Gastroesophageal sphincter (tissue), 4 donors: ENCODE data around the gene CNKSR1. TPM values are rescaled to one million over a fixed set of nuclear protein-coding genes. Genes with fewer than 3 reads are reported as not detected.
"Not testable (repeated sequence)": the region's sequence is repeated elsewhere in the genome, so short reads cannot be mapped to it uniquely, and the experiment has no call there.

Source experiments
- ATAC-seq: fragments of 150-250 bp; one replicate; pipeline ENCODE4 v1.9.1; 2016; ENCODE audit warnings: mild to moderate bottlenecking, moderate library complexity
- H3K27ac ChIP-seq, 4 donors: fragments of 200-600 bp; sonication (generic) in 3 of 4; 1 replicate in 3 of 4; 2 replicates in 1 of 4; pipeline ENCODE4 v1.5.1; 2016 to 2019
- H3K27me3 ChIP-seq: fragments of 200-600 bp; sonication (generic); one replicate; pipeline ENCODE4 v1.5.1; 2019
- H3K36me3 ChIP-seq, 2 donors: fragments of 200-600 bp; sonication (generic); one replicate each; pipeline ENCODE4 v1.5.1; 2019; ENCODE audit warnings: control low read depth in 1 of 2
- H3K4me1 ChIP-seq, 3 donors: fragments of 200-600 bp; sonication (generic); 1 replicate in 2 of 3; 2 replicates in 1 of 3; pipeline ENCODE4 v1.5.1; 2016 to 2019; ENCODE audit warnings: control low read depth in 2 of 3
- H3K4me3 ChIP-seq, 2 donors: fragments of 200-600 bp; sonication (generic); one replicate each; pipeline ENCODE4 v1.5.1; 2019; ENCODE audit warnings: mild to moderate bottlenecking in 1 of 2, moderate library complexity in 1 of 2
- H3K9me3 ChIP-seq, 3 donors: fragments of 200-600 bp; sonication (generic); one replicate each; pipeline ENCODE4 v1.5.1; 2017 to 2019; ENCODE audit warnings: control low read depth in 2 of 3
- CTCF ChIP-seq, 4 experiments: fragments of 200-600 bp in 2 of 4; fragments of 450-650 bp in 2 of 4; sonication (generic) in 1 of 4; IDR thresholded peaks; one replicate each; pipeline ENCODE4 v1.5.1; 2017 to 2019; ENCODE audit warnings: antibody characterized with exemption in 4 of 4, mild to moderate bottlenecking in 2 of 4, moderate library complexity in 2 of 4
- EP300 ChIP-seq: sonication (generic); formaldehyde crosslinking; IDR thresholded peaks from one replicate; pipeline ENCODE4 v1.6.1; 2017; ENCODE audit warnings: antibody characterized with exemption, mild to moderate bottlenecking
- POLR2A ChIP-seq, 2 donors: fragments of 450-650 bp; IDR thresholded peaks; one replicate each; pipeline ENCODE4 v1.6.1; 2017; ENCODE audit warnings: antibody characterized with exemption in 2 of 2, mild to moderate bottlenecking in 2 of 2, moderate library complexity in 1 of 2
- POLR2AphosphoS5 ChIP-seq: sonication (generic); formaldehyde crosslinking; IDR thresholded peaks from one replicate; pipeline ENCODE4 v1.6.1; 2017; ENCODE audit warnings: antibody characterized with exemption
- WGBS, 2 donors: methylation state at CpG; one replicate each; pipeline ENCODE4 v1.1.5; 2018; ENCODE audit warnings: low coverage in 1 of 2; 5-methylcytosine and 5-hydroxymethylcytosine counted together
- total RNA-seq, 4 donors: library from RNA; depleted of rRNA; stranded (reverse); fragments of >200 nt; gene quantifications; one replicate each; pipeline ENCODE4 v1.1.0, GENCODE V29; 2016

CNKSR1 gene
- total RNA-seq, 4 donors from 2014 or later: 0.81 to 1.7 (median 1.1) TPM; not detected in 1

- Histone ChIP-seq H3K27ac (no peak overlapping the region), H3K9me3 (no peaks in the 10 kb centered on the region), H3K4me3 (peak overlapping the region; percentile 0 to 46), H3K36me3 (no peaks in the 10 kb centered on the region), H3K27me3 (peaks cover 58% of the 10 kb centered on the region), H3K4me1 (peaks cover 0 to 14% (median 8%) of the 10 kb centered on the region in 3 donors)
- peak; percentile 67 for ATAC-seq
- TF ChIP-seq EP300 (no peak), POLR2A (IDR thresholded peaks at IDR 0.05) (no peak), CTCF (IDR thresholded peaks at IDR 0.05) (no peak), POLR2AphosphoS5 (no peak)
- WGBS, 2 donors: 16 to 45% methylated on average over 5 to 6 of the region's 50 CpGs
These were observed 47.9 kb downstream of the CNKSR1 start for GRCh38 chr1:26225033-26225831.

GRCh38 chr1:26230682-26231081 lies 53.4 kb downstream of the CNKSR1 start:
- not testable (repeated sequence) for ATAC-seq, H3K4me3 ChIP-seq
- H3K27me3 ChIP-seq: peaks cover 28% of the 10 kb centered on the region

GRCh38 chr1:26233903-26234643 lies 56.8 kb downstream of the CNKSR1 start, which contains the start of gene CEP85:
Gene CEP85 (plus strand): TSS chr1:26234200. CDS start chr1:26239784, 5,584 bp downstream.
- Histone ChIP-seq H3K27me3 (peaks cover under 1% of the 10 kb centered on the region), H3K9me3 (no peaks in the 10 kb centered on the region), H3K27ac (peak within 1 kb of the TSS; percentile 72 to 93 (median 89)), H3K4me3 (peak within 1 kb of the TSS; percentile 52 to 59), H3K4me1 (peaks cover 0 to 23% (median 3%) of the 10 kb centered on the region in 3 donors), H3K36me3 (no peaks in the 10 kb centered on the region)
- ATAC-seq: peak; percentile 99
- WGBS, 2 donors: 1% methylated on average over 21 of the region's 73 CpGs; no CpG with 5 or more reads in 1 of the 2 donors
- TF ChIP-seq POLR2A (IDR thresholded peaks at IDR 0.05) (peak; percentile 58 to 63), POLR2AphosphoS5 (peak; percentile 55), EP300 (no peak), CTCF (IDR thresholded peaks at IDR 0.05) (peak in 3 of 4 experiments; percentile 78 to 84 (median 78))

More at GRCh38 chr1:26230682-26231081, 53.4 kb downstream of the CNKSR1 start:
- not testable (repeated sequence) for H3K36me3 ChIP-seq, H3K9me3 ChIP-seq, H3K27ac ChIP-seq
- 63 to 73% methylated on average over 2 of the region's 2 CpGs for WGBS, 2 donors
- peaks cover 0 to 18% (median 3%) of the 10 kb centered on the region in 3 donors for H3K4me1 ChIP-seq

GRCh38 chr1:26234644-26235370 lies 57.5 kb downstream of the CNKSR1 start:
- TF ChIP-seq CTCF (IDR thresholded peaks at IDR 0.05): no peak
- no peak for TF ChIP-seq POLR2A (IDR thresholded peaks at IDR 0.05)
- no peak for TF ChIP-seq EP300
- no peak for TF ChIP-seq POLR2AphosphoS5
- H3K27ac ChIP-seq: peak overlapping the region; percentile 72 to 93 (median 89)
- no peak for ATAC-seq
- peaks cover 0 to 23% (median 3%) of the 10 kb centered on the region in 3 donors for H3K4me1 ChIP-seq
- WGBS, 2 donors: 3% methylated on average over 22 to 26 of the region's 30 CpGs
- H3K9me3 ChIP-seq: no peaks in the 10 kb centered on the region
- H3K27me3 ChIP-seq: no peaks in the 10 kb centered on the region
- H3K36me3 ChIP-seq: no peaks in the 10 kb centered on the region
- peak overlapping the region; percentile 52 to 59 for H3K4me3 ChIP-seq
